IPS-18c (cell line): ENCODE data around the gene DOCK4.

Experiments
- H3K4me3 ChIP-seq: 2 replicates; pipeline ENCODE4 v1.7.0; 2013; ENCODE audit warnings: low read depth, mild to moderate bottlenecking, low read length, moderate library complexity; ENCODE audit not compliant: insufficient read depth
- H3K9me3 ChIP-seq: one replicate; pipeline ENCODE4 v1.6.1; 2013; ENCODE audit warnings: mild to moderate bottlenecking, low read length, moderate library complexity; ENCODE audit not compliant: control insufficient read depth, insufficient read depth

The DOCK4 gene

DNA sequence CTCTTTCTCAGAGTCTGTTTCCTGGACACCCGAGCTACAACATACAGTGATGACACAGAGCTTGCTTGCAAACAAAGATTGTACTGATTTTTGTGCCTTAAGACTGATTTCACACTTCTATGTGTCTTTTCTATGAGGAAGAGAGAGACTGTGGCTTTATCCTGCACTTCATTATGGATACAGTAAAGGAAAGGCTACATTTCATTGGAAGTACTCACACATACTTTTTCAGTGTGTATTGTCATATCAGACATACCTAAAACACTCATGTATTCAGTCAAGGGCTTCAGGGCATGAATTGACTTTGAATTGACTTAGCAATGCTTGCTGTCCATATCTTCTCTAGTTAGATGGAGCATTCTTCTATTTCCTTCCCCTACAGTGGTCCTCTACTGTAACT is 508.4 kb downstream of the DOCK4 start:
- Histone ChIP-seq H3K4me3 (no peak overlapping the region), H3K9me3 (peaks cover 4% of the 10 kb centered on the region)

- H3K9me3 ChIP-seq, result peaks cover 4% of the 10 kb centered on the region
Observed at GRCh38 chr7:111694376-111694775, 511.8 kb downstream of the DOCK4 start.

GRCh38 chr7:111690364-111691111 is 515.7 kb downstream of the DOCK4 start:
- H3K9me3 ChIP-seq, result peaks cover 4% of the 10 kb centered on the region
- H3K4me3 ChIP-seq, result no peak overlapping the region

More at GRCh38 chr7:111694376-111694775, 511.8 kb downstream of the DOCK4 start:
- H3K4me3 ChIP-seq, result no peak overlapping the region

GRCh38 chr7:111685349-111685748 is 520.9 kb downstream of the DOCK4 start:
- no peaks in the 10 kb centered on the region for H3K9me3 ChIP-seq
- no peak overlapping the region for H3K4me3 ChIP-seq

- H3K9me3 ChIP-seq, result no peaks in the 10 kb centered on the region
- H3K4me3 ChIP-seq, result no peak overlapping the region
Observed at GRCh38 chr7:111682588-111683340, 523.4 kb downstream of the DOCK4 start.

- Histone ChIP-seq H3K4me3 (no peak overlapping the region), H3K9me3 (no peaks in the 10 kb centered on the region)
Observed at GRCh38 chr7:111681242-111681641, 525.0 kb downstream of the DOCK4 start.

- Histone ChIP-seq H3K4me3 (no peak overlapping the region), H3K9me3 (no peaks in the 10 kb centered on the region)
Observed at GRCh38 chr7:111678986-111679385, 527.2 kb downstream of the DOCK4 start.

DNA sequence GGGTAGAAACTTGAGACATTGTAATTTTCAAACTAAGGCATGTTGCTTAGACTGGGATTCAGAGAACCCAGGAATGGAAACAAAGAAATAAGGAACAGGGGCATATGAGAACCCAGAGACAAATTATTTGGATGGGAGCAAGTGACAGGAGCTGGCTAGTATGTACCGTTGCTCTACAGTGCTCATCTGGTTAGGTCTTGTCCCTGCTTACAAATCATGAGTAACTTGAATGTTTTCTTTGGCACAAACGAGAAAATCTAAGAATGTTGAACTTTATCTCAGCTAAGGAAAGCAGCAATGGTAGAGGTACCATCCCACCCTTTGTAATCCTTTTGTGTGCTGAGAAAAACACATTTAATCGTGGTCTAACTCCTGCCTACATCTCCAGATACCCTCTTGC is 527.9 kb downstream of the DOCK4 start:
- H3K4me3 ChIP-seq, result no peak overlapping the region

GRCh38 chr7:111677848-111678247 is 528.4 kb downstream of the DOCK4 start:
- Histone ChIP-seq H3K9me3 (no peaks in the 10 kb centered on the region), H3K4me3 (no peak overlapping the region)

More for the DNA sequence above, 527.9 kb downstream of the DOCK4 start:
- no peaks in the 10 kb centered on the region for H3K9me3 ChIP-seq

DNA sequence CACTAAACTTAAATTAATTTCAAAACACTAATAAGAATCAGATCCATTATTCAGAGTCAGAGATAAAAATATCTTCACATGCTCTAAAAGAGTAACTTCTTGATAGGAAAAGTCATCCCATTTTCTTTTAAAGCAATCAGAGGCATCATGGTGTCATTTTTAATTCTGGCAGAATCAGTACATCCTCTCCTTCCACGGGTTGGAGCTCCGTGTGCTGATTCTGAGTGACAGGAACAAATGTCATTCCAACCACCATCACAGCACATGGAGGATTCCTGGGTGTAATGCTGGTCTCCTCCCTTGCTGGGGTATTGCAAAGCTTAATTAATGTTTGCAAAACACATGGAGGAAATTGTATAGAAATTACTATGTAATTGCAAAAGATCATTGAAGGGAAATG is 529.4 kb downstream of the DOCK4 start:
- no peaks in the 10 kb centered on the region for H3K9me3 ChIP-seq

More for the DNA sequence above, 529.4 kb downstream of the DOCK4 start:
- H3K4me3 ChIP-seq, result no peak overlapping the region
